HEK293 (cell line): ENCODE measurements around the gene NAP1L4.

Experiments
- CTCF ChIA-PET: fragments of 350-600 bp; formaldehyde crosslinking; extraction: SDS; loops from one replicate; lab custom pipeline; 2021; ENCODE audit warnings: antibody characterized with exemption; lab: Yijun Ruan, JAX
- POLR2A ChIA-PET: fragments of 300-600 bp; formaldehyde crosslinking; extraction: SDS; loops from one replicate; lab custom pipeline; 2020; ENCODE audit warnings: antibody characterized with exemption, inconsistent platforms; lab: Yijun Ruan, JAX
- H3K27ac ChIP-seq: fragments of 200-500 bp; sonication (Bioruptor generic); 2 replicates; pipeline ENCODE4 v1.5.1; 2014; ENCODE audit warnings: low read depth, low read length, control low read depth, inconsistent platforms; ENCODE audit errors: extremely low read depth
- H3K36me3 ChIP-seq, 2 experiments: fragments of 200-500 bp in 1 of 2; sonication (Bioruptor generic) in 1 of 2; 1 replicate in 1 of 2; 2 replicates in 1 of 2; pipeline ENCODE4 v1.5.1; 2014 to 2017; ENCODE audit warnings: inconsistent platforms in 2 of 2, low read length in 2 of 2; ENCODE audit not compliant: control insufficient read depth in 2 of 2, insufficient read depth in 1 of 2
- H3K4me1 ChIP-seq: fragments of 200-500 bp; sonication (Bioruptor generic); 2 replicates; pipeline ENCODE4 v1.5.1; 2014; ENCODE audit warnings: mild to moderate bottlenecking, low read length, inconsistent platforms; ENCODE audit not compliant: control insufficient read depth, insufficient read depth
- H3K4me3 ChIP-seq: 2 replicates; pipeline ENCODE4 v1.5.1; 2011; ENCODE audit warnings: low read depth, mild to moderate bottlenecking, control low read depth, low read length, moderate library complexity
- H3K9me3 ChIP-seq: fragments of 200-500 bp; sonication (Bioruptor generic); 2 replicates; pipeline ENCODE4 v1.5.1; 2014; ENCODE audit warnings: low read depth, low read length, inconsistent platforms; ENCODE audit not compliant: control insufficient read depth, insufficient read depth
- ATF2 ChIP-seq: fragments of 450-650 bp; formaldehyde crosslinking; IDR thresholded peaks from 2 replicates; pipeline ENCODE4 v1.5.1; 2016; ENCODE audit warnings: missing biosample characterization, missing genetic modification characterization, low read depth
- HIC1 ChIP-seq: fragments of 450-650 bp; formaldehyde crosslinking; IDR thresholded peaks from 2 replicates; pipeline ENCODE4 v1.5.1; 2016; ENCODE audit warnings: missing biosample characterization, missing genetic modification characterization
- KLF8 ChIP-seq: fragments of 450-650 bp; formaldehyde crosslinking; IDR thresholded peaks from 2 replicates; pipeline ENCODE4 v1.5.1; 2016; ENCODE audit warnings: missing biosample characterization, missing genetic modification characterization
- MYNN ChIP-seq: fragments of 450-650 bp; formaldehyde crosslinking; IDR thresholded peaks from 2 replicates; pipeline ENCODE4 v1.5.1; 2016; ENCODE audit warnings: missing biosample characterization, missing genetic modification characterization, borderline replicate concordance
- PRDM2 ChIP-seq: fragments of 450-650 bp; formaldehyde crosslinking; IDR thresholded peaks from 2 replicates; pipeline ENCODE4 v1.5.1; 2016; ENCODE audit warnings: missing biosample characterization, missing genetic modification characterization, borderline replicate concordance
- SP3 ChIP-seq: fragments of 450-650 bp; formaldehyde crosslinking; IDR thresholded peaks from 2 replicates; pipeline ENCODE4 v1.5.1; 2016; ENCODE audit warnings: missing biosample characterization, missing genetic modification characterization
- ZNF132 ChIP-seq: fragments of 450-650 bp; formaldehyde crosslinking; IDR thresholded peaks from 2 replicates; pipeline ENCODE4 v1.5.1; 2017; ENCODE audit warnings: missing biosample characterization, missing genetic modification characterization, borderline replicate concordance
- ZNF18 ChIP-seq: fragments of 450-650 bp; formaldehyde crosslinking; IDR thresholded peaks from 2 replicates; pipeline ENCODE4 v1.5.1; 2016; ENCODE audit warnings: missing biosample characterization, missing genetic modification characterization
- ZNF266 ChIP-seq: fragments of 450-650 bp; formaldehyde crosslinking; IDR thresholded peaks from 2 replicates; pipeline ENCODE4 v1.5.1; 2016; ENCODE audit warnings: missing biosample characterization, missing genetic modification characterization, low read depth
- ZNF311 ChIP-seq: fragments of 450-650 bp; formaldehyde crosslinking; IDR thresholded peaks from 2 replicates; pipeline ENCODE4 v1.5.1; 2017; ENCODE audit warnings: missing biosample characterization, missing genetic modification characterization, borderline replicate concordance
- ZNF341 ChIP-seq: fragments of 450-650 bp; formaldehyde crosslinking; IDR thresholded peaks from 2 replicates; pipeline ENCODE4; 2016; ENCODE audit warnings: low read depth, missing biosample characterization, missing genetic modification characterization
- ZNF366 ChIP-seq: fragments of 450-650 bp; formaldehyde crosslinking; conservative IDR thresholded peaks from 2 replicates; pipeline ENCODE4 v1.5.1; 2016; ENCODE audit warnings: missing biosample characterization, missing genetic modification characterization
- ZNF394 ChIP-seq: fragments of 450-650 bp; formaldehyde crosslinking; IDR thresholded peaks from 2 replicates; pipeline ENCODE4 v1.5.1; 2016; ENCODE audit warnings: missing biosample characterization, missing genetic modification characterization, mild to moderate bottlenecking, moderate library complexity, borderline replicate concordance
- ZNF488 ChIP-seq: fragments of 450-650 bp; formaldehyde crosslinking; IDR thresholded peaks from 2 replicates; pipeline ENCODE4 v1.5.1; 2016; ENCODE audit warnings: missing biosample characterization, missing genetic modification characterization
- ZNF501 ChIP-seq: fragments of 450-650 bp; formaldehyde crosslinking; IDR thresholded peaks from 2 replicates; pipeline ENCODE4 v1.5.1; 2016; ENCODE audit warnings: missing biosample characterization, missing genetic modification characterization
- ZNF514 ChIP-seq: fragments of 450-650 bp; formaldehyde crosslinking; IDR thresholded peaks from 2 replicates; pipeline ENCODE4 v1.5.1; 2016; ENCODE audit warnings: missing biosample characterization, missing genetic modification characterization
- ZNF548 ChIP-seq: fragments of 450-650 bp; formaldehyde crosslinking; IDR thresholded peaks from 2 replicates; pipeline ENCODE4 v1.5.1; 2016; ENCODE audit warnings: missing biosample characterization, missing genetic modification characterization
- ZNF549 ChIP-seq: fragments of 450-650 bp; IDR thresholded peaks from 2 replicates; pipeline ENCODE4 v1.5.1; 2018; ENCODE audit warnings: missing biosample characterization, missing genetic modification characterization, mild to moderate bottlenecking, inconsistent platforms, moderate library complexity
- ZNF629 ChIP-seq: fragments of 450-650 bp; formaldehyde crosslinking; IDR thresholded peaks from 2 replicates; pipeline ENCODE4 v1.5.1; 2017; ENCODE audit warnings: missing biosample characterization, missing genetic modification characterization
- ZNF670 ChIP-seq: fragments of 450-650 bp; formaldehyde crosslinking; IDR thresholded peaks from 2 replicates; pipeline ENCODE4 v1.5.1; 2016; ENCODE audit warnings: missing biosample characterization, missing genetic modification characterization, low read depth
- ZNF677 ChIP-seq: fragments of 450-650 bp; IDR thresholded peaks from 2 replicates; pipeline ENCODE4 v1.5.0; 2018; ENCODE audit warnings: missing biosample characterization, mild to moderate bottlenecking, missing genetic modification characterization, moderate library complexity
- ZNF791 ChIP-seq: fragments of 450-650 bp; formaldehyde crosslinking; IDR thresholded peaks from 2 replicates; pipeline ENCODE4 v1.5.1; 2016; ENCODE audit warnings: missing biosample characterization, missing genetic modification characterization

NAP1L4 gene

GRCh38 chr11:2997406-2997805 is 5.3 kb upstream of the NAP1L4 start:
- no peak overlapping the region for H3K4me3 ChIP-seq
- peaks cover 3% of the 10 kb centered on the region; the same call in 1 of the 2 replicates for H3K4me1 ChIP-seq
- H3K27ac ChIP-seq: no peak overlapping the region
- ChIA-PET POLR2A (no interaction called here), CTCF (interaction anchor here (2.1 kb wide), 1 partner anchor 94 kb away, joined by 7 read pairs; no protein-coding TSS in a partner anchor)
- peaks cover 0 to 26% of the 10 kb centered on the region in 2 experiments; a peak in 1 of 3 replicates for H3K36me3 ChIP-seq
- TF ChIP-seq ZNF18 (tag by site-specific recombination): no peak
- TF ChIP-seq ZNF501 (tag by site-specific recombination): no peak
- TF ChIP-seq ZNF341 (tag by site-specific recombination): no peak
- no peak for TF ChIP-seq HIC1 (tag by site-specific recombination)
- TF ChIP-seq ZNF791 (tag by site-specific recombination): no peak
- no peak for TF ChIP-seq ATF2
- TF ChIP-seq SP3 (tag by site-specific recombination): no peak
- TF ChIP-seq KLF8: no peak
- TF ChIP-seq ZNF266 (tag by site-specific recombination): no peak
- TF ChIP-seq ZNF132 (tag by site-specific recombination): no peak
- TF ChIP-seq ZNF394: no peak
- TF ChIP-seq ZNF629: no peak
- TF ChIP-seq ZNF366 (tag by site-specific recombination): no peak
- no peak for TF ChIP-seq ZNF670 (tag by site-specific recombination)
- no peaks in the 10 kb centered on the region for H3K9me3 ChIP-seq

- POLR2A ChIA-PET: no interaction called here
- CTCF ChIA-PET: interaction anchor here (2.1 kb wide), 1 partner anchor 95 kb away, joined by 7 read pairs; no protein-coding TSS in a partner anchor
- Histone ChIP-seq H3K27ac (no peak overlapping the region), H3K36me3 (peaks cover 0 to 22% of the 10 kb centered on the region in 2 experiments; a peak in 1 of 3 replicates), H3K4me1 (peaks cover 3% of the 10 kb centered on the region; the same call in 1 of the 2 replicates), H3K4me3 (no peak overlapping the region), H3K9me3 (no peaks in the 10 kb centered on the region)
- TF ChIP-seq ZNF18 (tag by site-specific recombination): no peak
- no peak for TF ChIP-seq PRDM2 (tag by site-specific recombination)
- TF ChIP-seq ZNF514: no peak
- TF ChIP-seq ZNF677 (tag by site-specific recombination): no peak
- TF ChIP-seq ZNF488: no peak
- no peak for TF ChIP-seq MYNN (tag by site-specific recombination)
- TF ChIP-seq ZNF311 (tag by site-specific recombination): no peak
- no peak for TF ChIP-seq ZNF549
- TF ChIP-seq ZNF548 (tag by site-specific recombination): no peak
These were observed 4.8 kb upstream of the NAP1L4 start for GRCh38 chr11:2996976-2997375.
